HG03558 (cell line): Measurements from ENCODE around the gene AMN.

Source experiments
- ATAC-seq: cut with Tn5 transposase; IDR thresholded peaks from one replicate; pipeline ENCODE4 v1.9.1; 2021; ENCODE audit warnings: moderate number of reproducible peaks; ENCODE audit not compliant: unreplicated experiment; ENCODE audit errors: extremely low read depth

AMN gene

DNA sequence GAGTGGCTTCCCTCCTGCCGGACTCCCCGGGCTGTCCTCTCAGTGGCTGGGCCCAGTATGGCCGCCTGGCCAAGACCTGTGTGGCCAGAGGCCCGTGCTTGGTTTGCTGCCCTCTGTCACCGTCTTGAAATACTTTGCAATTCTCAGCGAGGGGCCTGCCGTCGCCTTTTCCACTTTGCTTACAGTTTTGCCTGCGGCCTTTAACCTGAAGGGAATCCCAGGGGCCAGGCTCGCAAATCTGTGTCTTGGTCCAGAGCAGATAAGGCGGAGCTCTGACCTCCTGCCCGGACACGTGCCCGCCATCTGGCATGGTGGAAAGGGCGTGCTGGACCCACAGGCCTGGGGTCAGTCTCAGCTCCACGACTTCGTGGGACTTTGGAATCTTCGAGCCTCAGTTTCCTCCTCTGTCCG, 10.9 kb upstream of the AMN start:
- ATAC-seq = no peak

DNA sequence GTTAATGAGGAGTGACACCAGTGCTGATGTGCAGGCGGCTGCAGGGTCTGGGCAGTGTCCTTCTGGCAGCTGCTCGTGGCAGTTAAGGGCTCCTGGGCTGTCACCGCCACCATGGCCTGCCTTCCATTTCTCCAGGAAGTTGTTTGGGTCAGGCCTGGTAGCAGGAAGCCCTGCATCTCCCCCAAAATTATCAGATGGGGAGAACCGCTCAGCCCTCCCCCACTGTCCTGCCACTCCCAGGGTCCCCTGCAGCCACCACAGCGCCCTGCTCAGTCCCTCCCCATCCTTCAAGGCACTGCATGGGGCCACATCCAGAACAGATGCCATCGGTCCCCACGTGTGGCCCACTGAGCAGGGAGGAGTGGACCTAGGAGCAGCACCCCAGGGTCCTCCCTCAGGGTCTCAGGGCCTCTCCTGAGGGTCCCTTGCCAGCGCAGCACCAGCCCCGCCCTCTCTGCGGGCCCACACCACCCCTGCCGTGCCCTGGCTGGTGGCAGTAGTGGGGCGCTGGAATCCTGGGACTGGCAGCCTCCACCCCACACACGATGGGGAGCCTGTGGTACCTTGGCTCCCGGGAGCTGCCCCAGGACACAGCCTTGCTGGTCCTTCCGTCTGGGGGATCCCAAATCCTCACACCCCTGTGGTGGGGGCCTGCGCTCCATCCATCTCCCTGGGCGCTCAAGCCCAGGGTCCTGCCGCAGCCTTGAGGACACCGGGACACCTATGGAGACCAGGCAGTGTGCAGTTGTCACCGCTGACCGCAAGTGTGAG, 10.3 kb upstream of the AMN start:
- no peak for ATAC-seq

DNA sequence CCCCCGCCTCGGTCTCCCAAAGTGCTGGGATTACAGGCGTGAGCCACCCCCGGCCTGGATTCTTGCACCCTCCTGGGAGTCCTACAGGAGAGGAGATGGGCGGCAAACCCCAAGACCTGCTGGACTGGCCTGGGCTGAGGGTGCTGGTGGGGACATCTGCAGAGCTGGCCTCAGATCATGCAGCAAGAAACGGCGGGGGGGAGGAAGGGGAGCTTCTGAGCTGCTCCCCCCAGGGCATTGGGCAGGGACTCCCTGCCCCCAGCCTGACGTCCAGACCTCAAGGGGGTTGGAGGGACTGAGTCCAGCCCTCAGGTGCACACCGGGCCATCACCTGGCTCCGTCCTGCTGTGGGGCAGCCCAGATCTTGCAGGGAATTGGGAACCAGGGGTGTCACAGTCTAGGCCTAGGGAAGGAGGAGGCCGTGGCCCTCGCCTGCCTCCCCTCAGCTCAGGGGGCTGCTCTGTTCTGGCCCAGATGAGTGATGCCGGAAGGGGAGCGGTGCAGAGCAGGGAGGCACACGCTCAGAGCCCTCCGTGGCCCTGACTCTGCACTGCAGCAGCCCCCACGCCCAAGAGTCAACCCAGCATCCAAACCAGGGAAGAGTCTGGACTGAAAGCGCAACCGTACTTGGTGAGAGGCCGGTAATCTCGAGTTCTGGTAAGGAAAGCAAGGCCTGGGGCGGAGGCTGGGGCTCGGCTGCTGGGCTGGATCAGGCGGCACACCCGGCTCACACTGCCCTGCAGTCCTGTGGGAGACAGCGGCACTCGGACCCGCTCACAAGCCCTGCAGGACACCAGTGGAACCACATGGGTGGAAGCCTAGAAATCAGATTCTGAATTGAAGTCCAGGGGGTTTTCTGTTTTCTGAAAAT, 8.9 kb upstream of the AMN start:
- no peak for ATAC-seq

DNA sequence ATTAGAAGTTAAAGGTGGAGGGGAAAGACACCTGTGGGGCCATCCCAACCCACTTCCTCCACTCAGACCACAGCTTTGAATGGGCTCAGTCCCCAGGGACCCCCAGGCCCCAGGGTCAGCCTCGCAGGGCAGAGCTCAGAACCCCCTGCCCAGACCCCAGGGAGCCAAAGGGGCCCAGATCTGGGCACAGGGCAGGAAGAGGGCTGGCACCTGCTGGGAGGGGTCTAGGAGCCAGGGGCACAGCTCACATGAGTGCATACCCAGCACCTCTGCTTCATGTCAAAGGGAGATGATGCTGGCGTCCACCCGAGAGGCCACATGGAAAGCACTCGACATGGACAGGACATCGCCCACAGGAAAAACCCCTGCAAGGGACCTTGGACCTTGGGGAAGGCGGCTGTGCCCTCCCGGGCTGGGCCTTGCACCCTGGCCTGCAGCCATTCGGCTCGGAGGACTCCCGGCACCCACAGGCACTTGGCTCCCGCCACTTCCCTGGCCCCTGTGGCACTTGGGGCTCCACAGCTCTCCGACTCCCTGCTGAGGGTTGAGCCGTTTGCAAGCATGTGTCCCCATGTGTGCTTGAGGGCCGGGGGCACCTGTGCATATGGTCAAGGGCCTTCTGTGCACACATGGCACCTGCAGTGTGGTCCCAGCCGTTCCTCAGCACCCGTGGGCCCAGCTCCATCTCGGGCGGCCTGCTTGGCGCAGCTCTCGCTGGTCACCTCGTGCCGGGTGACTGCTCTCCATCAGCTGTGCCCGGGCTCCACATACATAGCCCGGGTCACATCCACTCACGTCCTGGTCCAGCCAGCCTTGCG, 7.8 kb upstream of the AMN start:
- ATAC-seq = no peak

DNA sequence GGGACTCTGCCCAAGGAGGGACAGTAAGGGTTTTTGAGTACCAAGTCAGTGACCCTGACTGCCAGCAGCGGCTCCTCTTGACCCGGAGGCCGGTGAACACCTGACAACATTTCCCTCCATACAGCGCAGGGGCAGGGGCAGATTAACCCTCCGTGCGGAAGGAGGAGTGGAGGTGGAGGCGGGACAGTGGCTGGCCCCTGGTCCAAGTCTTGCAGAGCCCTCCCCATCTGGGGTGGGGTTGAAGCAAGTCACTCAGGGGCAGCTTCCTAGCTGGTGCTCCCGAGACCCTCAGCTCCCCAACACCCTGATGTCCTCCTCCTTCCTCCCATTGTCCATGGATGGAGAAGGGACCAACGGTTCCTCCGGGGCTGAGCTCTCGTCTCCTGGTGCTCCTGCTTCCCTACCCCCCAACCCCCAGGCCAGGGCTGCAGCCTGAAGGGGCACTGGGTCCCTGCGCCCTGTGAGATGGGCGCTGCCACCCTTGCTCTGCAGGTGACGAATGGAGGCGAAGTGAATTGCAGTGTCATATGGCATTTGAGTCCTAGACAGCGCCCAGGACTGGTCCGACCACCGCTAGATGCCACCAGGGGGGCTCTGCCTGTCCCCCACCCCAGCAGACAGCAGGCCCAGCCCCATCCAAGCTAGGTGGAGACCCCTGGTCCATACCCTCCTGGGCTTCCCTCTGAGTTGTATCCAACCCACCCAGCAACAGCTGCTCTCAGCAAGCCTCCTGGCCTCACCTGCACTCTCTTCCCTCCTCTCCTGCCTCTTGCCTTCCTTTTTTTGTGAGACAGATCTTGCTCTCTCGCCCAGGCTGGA, 7.0 kb upstream of the AMN start:
- ATAC-seq = no peak

DNA sequence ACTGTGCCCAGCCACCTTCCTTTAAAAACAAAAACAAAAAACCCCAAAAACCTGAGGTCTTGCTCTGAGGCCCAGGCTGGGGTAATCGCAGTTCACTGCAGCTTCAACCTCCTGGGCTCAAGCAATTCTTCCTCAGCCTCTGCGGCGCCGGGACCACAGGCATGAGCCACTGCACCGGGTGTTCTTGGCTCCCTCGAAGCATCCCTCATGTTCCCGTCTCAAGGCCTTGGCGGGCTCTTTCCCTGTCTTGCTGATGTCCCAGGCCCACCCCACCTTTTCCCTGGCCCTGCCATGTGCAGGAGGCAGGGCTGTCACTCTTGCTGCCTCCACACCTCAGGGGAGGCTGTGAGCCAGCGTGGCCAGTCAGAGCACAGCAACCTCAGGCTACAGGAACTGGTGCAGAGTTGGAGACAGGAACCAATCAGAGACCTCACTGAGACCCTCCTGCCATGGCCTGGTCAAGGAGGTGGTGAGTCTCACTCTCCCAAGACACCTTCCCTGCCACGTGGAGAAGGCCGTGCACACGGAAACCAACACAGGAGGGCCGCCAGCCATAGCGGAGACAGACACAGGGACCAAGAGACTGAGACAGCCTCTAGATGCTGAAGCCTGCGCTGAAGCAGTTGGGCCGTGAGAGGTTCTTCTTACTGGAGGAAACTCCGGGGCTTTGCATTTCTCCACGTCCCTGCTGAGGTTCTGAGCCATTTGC, 6.0 kb upstream of the AMN start:
- ATAC-seq = no peak

DNA sequence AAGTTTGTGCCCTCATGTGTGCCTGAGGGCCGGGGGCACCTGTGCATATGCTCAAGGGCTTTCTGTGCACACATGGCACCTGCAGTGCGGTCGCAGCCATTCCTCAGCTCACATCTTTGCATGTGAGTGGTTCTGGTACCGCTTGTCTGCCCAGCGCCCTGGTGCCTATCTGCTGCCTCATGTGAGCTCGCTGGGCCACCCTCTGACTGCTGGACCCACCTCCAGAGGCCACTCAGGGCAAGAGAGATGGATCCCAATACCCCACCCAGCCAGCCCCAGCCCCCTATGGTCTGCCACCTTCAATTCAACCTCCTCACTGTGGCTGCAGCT, 5.4 kb upstream of the AMN start:
- ATAC-seq = no peak

DNA sequence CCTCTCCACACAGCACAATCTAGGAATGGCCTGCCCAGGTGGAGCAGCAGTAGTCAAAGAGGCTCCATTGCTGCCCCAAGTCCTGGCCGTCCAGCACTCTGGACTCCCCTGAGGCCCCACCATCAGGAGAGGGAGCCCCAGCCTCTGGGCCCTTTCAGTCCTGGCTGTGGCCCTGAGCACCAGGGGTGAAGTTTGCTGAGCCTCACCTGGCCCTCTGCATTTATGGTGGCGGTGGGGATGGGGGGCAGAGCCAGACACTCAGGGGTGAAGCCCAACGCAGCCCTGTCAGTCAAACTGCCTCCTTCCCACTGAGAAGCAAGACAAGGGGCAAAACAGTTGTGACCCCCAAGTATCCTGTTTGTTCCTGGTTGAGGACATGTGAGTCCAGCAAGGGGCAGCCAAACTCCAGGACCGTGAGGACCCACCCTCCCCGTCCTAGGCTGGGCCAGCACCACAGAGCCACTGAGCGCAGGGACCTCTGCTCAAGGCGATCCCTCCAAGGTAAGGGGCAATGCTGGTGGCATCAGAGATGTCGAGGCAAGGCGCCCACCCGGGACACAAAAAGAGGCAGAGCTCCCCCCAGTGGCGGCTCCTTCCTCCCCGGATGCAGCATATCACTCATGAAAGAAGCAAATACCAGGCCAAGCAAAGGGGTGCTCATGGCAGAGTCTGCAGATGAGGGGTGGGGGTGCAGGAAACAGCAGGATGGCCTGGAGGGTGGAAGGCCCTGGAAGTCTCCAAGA, 4.8 kb upstream of the AMN start:
- ATAC-seq = no peak

DNA sequence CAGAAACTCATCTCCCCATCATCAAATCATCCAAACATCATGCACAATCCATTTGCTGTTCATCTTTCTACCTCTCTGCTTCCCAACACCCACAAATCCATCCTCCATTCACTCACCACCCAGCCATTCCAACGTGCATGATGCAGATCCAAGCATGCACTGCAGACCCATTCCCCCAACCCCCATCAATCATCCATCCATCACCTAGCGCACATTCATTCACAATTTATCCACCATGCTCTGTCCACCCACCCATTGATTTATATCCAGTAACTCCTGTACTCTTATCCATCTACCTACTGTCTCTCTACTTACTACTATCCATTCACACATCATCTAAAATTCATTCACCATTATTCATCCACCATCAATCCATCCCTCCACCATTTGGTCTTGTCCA, 4.0 kb upstream of the AMN start:
- ATAC-seq = no peak

DNA sequence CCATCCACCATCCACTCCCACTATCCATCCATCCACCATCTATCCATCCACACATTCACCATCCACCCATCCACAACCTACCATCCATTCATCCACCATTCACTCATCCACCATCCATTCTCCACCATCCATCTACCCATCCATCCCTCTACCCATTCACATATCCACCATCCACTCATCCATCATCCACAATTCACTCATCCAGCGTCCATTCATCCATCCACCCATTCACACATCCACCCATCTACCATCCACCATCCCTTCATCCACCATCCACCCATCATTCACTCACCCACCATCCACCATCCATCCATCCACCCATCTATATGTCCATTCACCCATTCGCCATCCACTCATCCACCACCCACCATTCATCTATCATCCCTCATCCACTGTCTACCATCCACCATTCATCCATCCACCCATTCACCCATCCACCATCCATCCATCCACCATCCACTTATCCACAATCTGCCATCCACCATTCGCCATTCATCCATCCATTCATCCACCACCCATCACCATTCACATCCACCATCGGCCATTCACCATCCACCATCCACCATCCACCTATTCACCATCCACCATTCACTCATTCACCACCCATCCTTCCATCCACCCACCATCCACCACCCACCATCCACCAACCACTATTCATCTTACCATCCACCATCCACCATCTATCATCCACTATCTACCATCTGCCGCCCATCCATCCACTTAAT, 2.0 kb upstream of the AMN start:
- no peak for ATAC-seq

DNA sequence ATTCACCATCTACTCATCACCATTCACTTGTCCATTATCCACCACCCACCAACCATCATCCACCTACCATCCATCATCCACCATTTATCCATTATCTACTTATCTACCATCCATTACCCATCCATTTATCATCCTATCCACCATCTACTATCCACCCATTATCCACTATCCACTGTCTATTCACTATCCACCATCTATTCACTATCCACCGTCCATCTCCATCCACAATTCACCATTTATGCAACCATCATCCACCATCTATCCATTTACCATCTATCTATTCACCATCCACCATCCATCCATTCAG, 1.5 kb upstream of the AMN start:
- no peak for ATAC-seq

DNA sequence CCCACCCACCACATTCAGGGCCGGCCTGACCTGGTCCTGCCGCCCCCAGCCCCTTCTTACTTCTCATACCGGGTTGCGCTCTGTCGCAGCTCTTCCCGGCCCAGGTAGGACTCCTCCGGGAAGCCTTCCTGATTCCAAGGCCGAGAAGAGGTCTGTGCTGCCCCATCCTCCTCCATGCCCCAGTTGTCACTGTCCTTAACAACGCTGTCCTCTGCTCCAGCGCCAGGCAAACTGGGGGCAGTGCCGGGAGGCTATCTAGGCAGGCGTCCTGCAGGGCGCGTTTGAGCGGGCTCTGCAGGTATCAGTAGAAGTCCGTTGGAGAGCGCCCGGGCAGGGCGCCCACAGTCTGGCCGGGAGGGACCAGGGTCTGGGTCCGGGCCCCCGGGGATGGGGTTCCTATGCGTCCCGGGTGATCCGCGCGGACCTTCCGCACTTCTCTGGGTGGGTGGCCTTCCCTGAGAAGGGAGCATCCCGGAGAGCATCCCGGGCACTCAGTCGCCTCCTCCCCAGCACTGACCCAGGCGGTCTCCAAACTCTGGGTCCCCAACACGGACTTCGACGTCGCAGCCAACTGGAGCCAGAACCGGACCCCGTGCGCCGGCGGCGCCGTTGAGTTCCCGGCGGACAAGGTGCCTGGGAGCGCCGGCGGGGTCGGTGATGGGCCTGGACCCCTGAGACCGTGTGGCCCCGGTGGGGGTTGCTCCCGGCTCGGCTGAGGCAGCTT, 900 bp downstream of the AMN start:
- no peak for ATAC-seq

DNA sequence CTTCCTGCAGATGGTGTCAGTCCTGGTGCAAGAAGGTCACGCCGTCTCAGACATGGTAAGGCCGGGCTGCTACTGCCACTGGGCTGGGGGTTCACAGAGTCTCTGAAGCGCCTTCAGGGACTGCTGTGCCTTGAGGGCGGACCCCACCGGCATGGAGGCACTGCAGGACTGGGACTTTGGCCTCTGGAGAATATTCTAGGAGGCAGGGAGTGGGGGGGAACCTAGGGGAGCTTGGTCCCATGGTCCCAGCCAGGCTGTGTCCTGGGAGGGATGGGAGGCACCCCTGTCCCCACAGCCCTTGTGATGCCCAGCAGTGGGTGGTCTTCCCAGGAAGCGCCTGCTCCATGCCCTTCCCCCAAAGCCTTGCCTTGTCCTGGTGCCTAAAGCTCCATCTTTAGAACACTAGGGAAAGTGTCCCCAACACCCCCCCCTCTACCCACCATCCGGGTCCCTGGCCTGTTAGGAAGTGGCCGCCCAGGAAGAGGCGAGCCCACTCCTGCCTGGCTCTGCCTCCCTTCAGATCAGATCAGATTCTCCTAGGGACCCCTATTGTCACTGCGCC, 1.5 kb downstream of the AMN start:
- ATAC-seq = no peak

DNA sequence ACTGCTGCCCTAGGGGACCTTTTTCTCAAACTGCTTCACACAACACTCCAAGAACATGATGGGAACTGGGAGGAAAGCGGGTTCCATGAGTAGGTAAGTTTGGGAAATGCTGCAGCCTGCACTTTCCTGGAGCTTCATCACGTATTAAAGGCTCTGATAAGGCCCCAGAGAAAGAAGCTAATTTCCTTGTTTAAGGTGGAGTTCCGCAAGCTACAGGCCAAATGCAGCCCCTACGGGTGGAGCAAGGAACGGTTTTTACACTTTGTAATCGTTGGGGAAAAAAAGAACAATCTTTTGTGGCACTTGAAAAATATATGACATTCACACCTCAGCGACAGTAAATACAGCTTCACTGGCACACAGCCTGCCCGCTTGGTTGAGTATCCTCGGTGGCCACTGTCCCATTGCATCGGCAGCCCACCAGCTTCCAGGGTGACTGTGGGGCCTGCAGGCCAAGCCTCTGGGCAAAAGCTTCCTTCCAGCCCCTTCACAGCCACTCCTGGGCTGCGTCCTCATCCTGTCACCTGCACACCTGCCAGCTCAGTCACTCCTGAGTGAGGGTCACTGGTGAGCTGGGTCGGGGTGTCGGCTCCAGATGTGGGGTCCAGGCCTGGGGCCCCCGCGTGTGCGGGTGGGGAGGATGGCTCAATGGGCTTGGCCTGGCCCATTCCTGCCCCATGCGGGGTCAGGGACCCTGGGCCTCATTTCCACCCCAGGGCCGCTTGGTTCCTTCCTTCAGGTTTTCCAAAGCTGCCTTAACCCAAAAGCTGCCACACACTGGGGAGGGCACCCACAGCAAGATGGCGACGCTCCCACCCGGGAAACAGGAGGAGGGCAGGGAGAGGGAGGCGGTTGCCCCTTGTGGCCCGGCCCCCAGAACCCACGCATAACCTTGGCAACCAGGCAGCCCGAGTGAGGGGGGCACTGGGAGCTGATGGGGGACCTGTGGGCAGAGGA, 2.4 kb downstream of the AMN start:
- no peak for ATAC-seq

DNA sequence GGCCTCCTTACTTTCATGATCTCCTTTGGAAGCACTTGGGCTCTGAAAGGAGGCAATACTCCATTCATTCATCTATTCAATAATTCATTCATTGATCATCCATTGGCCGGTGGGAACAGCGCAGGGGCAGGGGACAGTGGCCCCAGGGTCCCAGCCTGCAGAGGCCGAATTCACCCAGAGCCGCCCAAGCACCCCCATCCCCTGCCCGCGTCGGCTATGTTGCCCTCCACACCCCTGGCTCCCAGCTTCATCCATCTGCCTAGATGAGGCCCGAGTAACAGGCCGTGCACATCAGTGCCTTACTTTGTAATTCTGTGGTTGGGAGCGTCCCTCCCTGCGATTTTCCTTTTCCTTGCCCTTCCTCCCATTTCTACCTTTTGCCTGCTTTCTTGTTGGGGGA, 3.2 kb downstream of the AMN start:
- ATAC-seq = no peak

DNA sequence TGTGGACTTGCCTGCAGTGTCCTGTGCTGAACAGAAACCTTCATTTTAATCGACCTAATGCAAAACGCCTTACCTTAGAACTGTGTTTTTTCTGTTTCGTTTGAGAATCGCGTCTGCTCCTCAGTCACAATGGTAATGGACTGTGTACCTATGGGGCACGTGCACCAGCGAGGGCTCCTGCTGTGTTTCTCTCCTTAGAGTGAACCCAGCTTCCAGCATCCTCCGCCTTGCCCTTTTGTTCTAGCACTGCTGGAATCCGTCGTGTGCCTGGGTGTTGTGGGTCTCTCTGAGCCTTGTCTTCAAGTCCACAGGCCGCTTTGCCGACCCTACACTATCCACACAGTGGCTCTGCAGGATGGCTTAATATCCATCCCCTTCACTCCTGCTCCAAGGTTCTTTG, 3.6 kb downstream of the AMN start:
- ATAC-seq = no peak
